H54 (cell line): ENCODE results near the gene XRCC5.

Source experiments
- DNase-seq: peaks from one replicate; pipeline ENCODE4 v3.0.0; 2011; ENCODE audit warnings: low spot score, mixed read lengths; ENCODE audit not compliant: insufficient read length
- FAIRE-seq: peaks from 3 replicates; lab custom pipeline; 2011; peaks lifted over from hg19 to GRCh38; lab: Jason Lieb, UNC
- POLR2A ChIP-seq: IDR thresholded peaks from 2 replicates; pipeline ENCODE4 v1.6.1; 2011; ENCODE audit warnings: low read depth, mild to moderate bottlenecking, low read length

The XRCC5 gene

DNA sequence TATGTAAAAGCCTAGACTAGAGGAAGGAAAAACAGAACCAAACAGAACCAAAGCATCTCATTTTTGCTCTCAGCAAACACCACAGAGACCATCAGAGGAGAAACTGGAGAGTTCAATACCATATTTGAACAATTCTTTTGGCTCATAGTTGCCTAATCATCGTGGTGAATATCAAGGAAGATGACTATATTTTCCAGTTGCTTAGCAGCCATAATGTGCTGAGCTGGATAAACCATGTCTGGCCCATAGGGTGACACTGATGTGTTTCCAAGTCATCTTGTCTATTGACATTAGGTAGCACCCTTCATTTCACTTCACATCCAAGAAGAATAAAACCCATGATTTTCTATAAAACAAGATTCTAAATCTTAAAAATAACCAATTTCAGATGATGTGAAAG, 5.9 kb upstream of the XRCC5 start:
- DNase-seq: no peak
- no peak for TF ChIP-seq POLR2A
- no peak for FAIRE-seq

- no peak for DNase-seq
- no peak for TF ChIP-seq POLR2A
- no peak for FAIRE-seq
Measured at GRCh38 chr2:216104691-216105090, 4.5 kb upstream of the XRCC5 start.

DNA sequence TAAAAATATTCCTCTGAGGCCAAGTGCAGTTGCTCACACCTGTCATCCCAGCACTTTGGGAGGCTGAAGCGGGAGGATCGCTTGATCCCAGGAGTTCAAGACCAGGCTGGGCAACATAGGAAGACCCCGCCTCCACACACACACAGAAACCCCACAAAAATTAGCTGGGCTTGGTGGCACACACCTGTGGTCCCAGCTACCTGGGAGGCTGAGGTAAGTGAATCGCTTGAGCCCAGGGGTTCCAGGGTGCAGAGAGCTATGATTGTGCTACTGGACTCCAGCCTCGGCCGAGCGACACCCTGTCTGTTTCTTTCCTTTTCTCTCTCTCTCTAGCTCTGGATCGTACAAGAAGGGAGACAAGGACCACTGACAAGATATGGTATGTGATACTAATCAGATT, 1.8 kb upstream of the XRCC5 start:
- TF ChIP-seq POLR2A: no peak
- FAIRE-seq (no peak), DNase-seq (no peak)

DNA sequence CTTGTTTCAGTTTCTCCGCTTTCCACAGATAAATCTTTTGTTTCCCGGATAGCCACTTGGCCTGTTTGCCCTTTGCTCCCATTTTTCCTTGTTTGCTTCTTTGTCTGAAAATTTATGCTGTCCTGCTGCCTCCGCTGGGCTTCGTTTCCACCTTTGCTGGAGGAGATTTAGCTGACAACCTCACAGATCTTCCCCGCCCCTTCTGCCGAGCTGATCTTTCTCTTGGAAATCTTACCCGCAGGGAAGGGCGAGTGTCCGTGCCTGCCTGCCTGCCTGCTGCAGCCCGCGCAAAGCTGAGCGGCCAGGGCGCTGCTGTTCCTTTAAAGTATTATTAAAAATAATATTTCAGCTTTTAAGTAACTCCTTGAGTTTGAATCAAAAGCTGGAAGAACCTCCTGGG, 1.4 kb upstream of the XRCC5 start:
- FAIRE-seq (no peak), DNase-seq (no peak)
- no peak for TF ChIP-seq POLR2A

- FAIRE-seq: no peak
- TF ChIP-seq POLR2A: no peak
- no peak for DNase-seq
Measured at GRCh38 chr2:216108310-216108966, 710 bp upstream of the XRCC5 start.

DNA sequence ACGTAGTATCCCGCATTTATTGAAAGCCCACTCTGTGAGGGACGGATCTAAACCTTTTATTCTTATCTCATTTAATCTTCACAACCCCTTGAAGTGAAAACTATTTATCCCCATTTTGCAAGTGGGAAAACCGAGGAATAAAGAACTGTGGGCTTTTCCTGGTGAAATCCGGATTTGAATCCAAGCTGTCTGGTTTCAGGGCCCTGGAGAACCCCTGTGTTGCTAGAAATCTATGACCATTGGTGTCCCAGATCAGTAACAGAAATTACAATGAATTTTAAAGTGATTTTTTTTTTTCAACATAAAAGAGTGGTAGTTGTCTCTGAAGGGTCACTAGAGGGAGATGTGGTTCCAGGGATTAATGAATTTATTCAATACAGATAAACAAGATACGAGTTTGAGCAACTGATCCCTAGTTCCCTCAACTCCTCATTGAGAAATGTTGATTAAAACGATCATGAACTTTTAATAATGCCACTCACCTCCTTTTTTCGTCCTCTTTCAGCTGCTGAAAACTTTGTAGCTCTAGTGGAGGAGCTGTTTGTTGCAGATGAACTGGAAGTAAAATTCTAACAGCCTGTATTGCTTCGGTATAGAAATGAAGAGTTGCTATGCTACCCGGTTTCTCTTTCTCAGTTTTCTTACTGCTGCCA, 940 bp downstream of the XRCC5 start:
- no peak for TF ChIP-seq POLR2A
- FAIRE-seq (no peak), DNase-seq (no peak)

DNA sequence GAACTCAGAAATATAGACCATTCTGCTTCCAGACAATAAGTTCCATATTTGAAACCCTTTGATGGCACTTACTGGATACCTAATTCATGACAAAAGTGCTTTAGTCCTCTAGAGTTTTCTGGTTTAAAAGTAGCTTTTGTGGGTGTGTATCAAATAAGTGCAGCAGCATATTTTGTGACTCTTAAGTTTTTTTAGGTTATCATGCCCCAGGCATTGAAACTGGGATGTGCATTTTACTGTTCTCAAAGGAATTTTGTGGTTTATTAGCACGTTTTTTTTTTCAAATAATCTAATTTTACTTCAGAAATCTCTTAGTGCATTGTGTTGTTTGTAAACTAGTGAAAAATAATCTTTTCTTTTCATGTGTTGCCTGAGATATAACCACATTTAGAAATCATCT, 1.5 kb downstream of the XRCC5 start:
- no peak for DNase-seq
- FAIRE-seq: no peak
- TF ChIP-seq POLR2A: no peak

DNA sequence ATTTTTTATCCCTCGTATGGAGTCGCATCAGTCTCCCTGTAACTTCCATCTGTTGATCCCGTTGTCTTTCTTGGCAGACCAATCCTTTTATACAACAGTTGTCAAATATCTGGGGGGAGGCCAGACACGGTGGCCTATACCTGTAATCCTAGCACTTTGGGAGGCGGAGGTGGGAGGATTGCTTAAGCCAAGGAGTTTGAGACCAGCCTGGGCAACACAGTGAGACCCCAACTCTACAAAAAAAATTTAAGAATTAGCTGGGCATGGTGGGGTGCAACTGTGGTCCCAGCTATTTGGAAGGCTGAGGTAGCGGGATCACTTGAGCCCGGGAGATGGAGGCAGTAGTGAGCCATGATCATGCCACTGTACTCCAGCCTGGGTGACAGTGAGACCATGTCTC, 2.0 kb downstream of the XRCC5 start:
- FAIRE-seq: no peak
- no peak for DNase-seq
- TF ChIP-seq POLR2A: no peak

DNA sequence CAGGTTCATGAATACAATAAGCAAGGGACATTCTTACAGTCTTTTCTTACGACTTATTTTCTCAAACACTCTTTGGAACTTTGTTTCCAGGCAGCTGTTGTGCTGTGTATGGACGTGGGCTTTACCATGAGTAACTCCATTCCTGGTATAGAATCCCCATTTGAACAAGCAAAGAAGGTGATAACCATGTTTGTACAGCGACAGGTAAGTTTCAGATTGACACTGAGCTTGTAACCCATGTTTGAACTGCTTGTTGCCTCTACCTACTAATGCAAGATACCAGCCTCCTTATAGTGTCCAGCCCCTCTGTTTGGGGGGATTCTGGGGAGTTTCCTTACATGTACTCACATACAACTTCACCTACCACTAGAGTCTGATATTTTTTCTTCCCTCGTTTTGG, 3.8 kb downstream of the XRCC5 start:
- FAIRE-seq (no peak), DNase-seq (no peak)
- TF ChIP-seq POLR2A: no peak

- no peak for DNase-seq
- FAIRE-seq: no peak
Measured at GRCh38 chr2:216113572-216113971, 4.4 kb downstream of the XRCC5 start.

DNA sequence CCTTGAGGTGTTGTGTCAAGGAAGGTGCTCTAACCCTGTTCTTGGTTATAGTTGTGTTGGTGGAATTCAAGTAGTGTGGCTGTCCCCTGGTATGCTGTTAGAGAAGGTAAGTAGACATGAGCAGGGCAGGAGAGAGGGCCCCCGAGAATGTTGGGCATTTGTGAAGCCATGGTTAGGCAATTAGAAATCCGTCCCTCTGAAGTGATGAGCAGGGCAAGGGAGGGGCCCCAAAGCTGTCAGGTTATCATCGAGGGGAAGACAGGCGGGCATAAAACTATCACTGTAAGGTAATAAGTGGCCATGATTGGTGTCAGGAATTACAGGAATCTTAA, 5.2 kb downstream of the XRCC5 start:
- DNase-seq: no peak
- no peak for FAIRE-seq
- TF ChIP-seq POLR2A: no peak

More at GRCh38 chr2:216113572-216113971, 4.4 kb downstream of the XRCC5 start:
- no peak for TF ChIP-seq POLR2A

DNA sequence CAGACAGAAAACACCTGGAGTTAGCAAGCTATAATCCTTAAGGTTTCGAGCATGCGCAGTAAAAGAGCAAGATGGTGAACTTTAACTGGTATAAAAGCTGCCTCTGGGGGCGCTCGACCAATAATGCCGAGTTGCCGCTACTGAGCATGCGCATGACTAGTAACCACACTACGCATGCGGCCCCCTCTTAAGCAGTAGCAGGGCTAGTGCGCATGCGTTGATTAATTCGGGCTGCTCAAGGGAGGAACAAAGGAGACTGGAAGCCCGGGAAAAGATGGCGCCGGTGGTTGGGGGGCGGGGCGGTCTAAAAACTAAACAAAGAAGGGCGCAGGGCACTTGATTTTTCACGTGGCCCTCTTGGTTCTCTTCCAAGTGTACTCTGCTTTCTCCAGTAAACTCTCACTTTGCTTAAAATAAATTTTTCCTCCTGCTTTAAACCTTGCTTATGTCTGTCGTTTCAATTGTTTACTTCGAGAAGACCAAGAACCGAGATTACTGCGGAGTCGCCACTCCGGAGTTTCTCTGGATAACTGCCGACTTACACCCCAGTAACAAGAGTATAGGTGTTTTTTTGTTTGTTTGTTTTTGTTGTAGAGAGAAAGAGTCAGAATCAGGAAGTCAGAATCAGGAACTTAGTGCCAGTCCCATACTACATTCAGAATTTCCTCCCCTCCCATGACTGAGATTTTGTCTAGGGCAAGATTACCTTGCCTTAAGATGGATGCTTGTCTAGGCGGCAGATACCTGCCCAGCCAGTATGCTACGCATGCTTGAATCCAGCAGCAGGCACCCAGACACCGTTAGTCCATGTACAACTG, 5.8 kb downstream of the XRCC5 start:
- TF ChIP-seq POLR2A: no peak
- FAIRE-seq (peak; percentile 97), DNase-seq (peak; percentile 81)

DNA sequence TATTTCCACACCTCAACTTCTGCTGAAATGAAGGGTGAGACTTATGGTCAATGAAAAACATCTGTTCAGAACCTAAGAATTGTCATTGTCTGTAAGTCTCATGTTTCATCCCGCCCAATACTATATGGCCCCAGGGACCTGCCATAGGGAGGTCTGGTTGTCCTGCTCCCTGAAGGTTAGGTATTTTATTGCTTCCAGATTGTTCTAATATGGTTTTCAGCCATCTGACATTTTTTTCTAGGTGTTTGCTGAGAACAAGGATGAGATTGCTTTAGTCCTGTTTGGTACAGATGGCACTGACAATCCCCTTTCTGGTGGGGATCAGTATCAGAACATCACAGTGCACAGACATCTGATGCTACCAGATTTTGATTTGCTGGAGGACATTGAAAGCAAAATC, 7.3 kb downstream of the XRCC5 start:
- DNase-seq (no peak), FAIRE-seq (no peak)
- TF ChIP-seq POLR2A: no peak

- TF ChIP-seq POLR2A: no peak
- no peak for FAIRE-seq
- DNase-seq: no peak
Measured at GRCh38 chr2:216117561-216118340, 8.6 kb downstream of the XRCC5 start.
